Stomach (tissue), 4 donors: ENCODE results near the gene MTR.

Experiments
- EP300 ChIP-seq: sonication (generic); formaldehyde crosslinking; IDR thresholded peaks from one replicate; pipeline ENCODE4 v1.6.1; 2017; ENCODE audit warnings: antibody characterized with exemption
- POLR2A ChIP-seq, 4 donors: fragments of 450-650 bp; IDR thresholded peaks; one replicate each; pipeline ENCODE4 v1.6.1; 2016; ENCODE audit warnings: antibody characterized with exemption in 4 of 4, control low read depth in 2 of 4, mild to moderate bottlenecking in 1 of 4, moderate library complexity in 1 of 4
- POLR2AphosphoS5 ChIP-seq, 3 donors: sonication (generic); formaldehyde crosslinking; IDR thresholded peaks; one replicate each; pipeline ENCODE4 v1.6.1; 2016; ENCODE audit warnings: antibody characterized with exemption in 3 of 3
- TF ChIP-seq, protein P1 (sequence below), 7 experiments: fragments of 450-650 bp in 4 of 7; fragments of 200-600 bp in 3 of 7; sonication (generic) in 3 of 7; IDR thresholded peaks; one replicate each; pipeline ENCODE4 v1.5.1; 2016 to 2019; ENCODE audit warnings: antibody characterized with exemption in 7 of 7, control low read depth in 2 of 7, mild to moderate bottlenecking in 1 of 7

DNA sequence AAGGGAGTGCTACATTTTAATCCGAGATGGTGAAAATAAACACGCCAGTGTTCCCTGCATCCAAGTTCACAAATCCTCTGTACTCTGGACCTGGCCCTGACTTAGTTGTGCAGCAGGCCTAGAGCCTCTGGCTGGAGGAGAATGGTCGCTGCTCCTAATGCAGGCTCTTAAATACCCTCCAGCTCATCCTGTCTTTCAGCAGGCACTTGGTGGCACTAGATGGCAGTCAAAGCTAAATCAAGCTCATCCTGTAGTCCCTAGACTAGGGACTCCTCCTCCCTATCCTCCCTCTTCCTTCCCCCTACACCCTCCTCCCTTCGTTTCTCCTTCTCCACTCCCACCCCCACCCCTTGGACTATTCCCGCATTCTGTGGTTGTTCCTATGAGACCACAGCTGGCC lies 41.6 kb upstream of the MTR start:
- no peak for TF ChIP-seq POLR2A (IDR thresholded peaks at IDR 0.05)
- TF ChIP-seq, protein P1, sequence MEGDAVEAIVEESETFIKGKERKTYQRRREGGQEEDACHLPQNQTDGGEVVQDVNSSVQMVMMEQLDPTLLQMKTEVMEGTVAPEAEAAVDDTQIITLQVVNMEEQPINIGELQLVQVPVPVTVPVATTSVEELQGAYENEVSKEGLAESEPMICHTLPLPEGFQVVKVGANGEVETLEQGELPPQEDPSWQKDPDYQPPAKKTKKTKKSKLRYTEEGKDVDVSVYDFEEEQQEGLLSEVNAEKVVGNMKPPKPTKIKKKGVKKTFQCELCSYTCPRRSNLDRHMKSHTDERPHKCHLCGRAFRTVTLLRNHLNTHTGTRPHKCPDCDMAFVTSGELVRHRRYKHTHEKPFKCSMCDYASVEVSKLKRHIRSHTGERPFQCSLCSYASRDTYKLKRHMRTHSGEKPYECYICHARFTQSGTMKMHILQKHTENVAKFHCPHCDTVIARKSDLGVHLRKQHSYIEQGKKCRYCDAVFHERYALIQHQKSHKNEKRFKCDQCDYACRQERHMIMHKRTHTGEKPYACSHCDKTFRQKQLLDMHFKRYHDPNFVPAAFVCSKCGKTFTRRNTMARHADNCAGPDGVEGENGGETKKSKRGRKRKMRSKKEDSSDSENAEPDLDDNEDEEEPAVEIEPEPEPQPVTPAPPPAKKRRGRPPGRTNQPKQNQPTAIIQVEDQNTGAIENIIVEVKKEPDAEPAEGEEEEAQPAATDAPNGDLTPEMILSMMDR (IDR thresholded peaks at IDR 0.05), result no peak
- no peak for TF ChIP-seq POLR2AphosphoS5 (IDR thresholded peaks at IDR 0.05)
- no peak for TF ChIP-seq EP300
